CD14-positive monocyte (primary cell): ENCODE results near the gene FXYD5. TPM values are rescaled to one million over a fixed set of nuclear protein-coding genes. Genes with fewer than 3 reads are reported as not detected.

Experiments
- DNase-seq, 3 donors: peaks; one replicate each; pipeline ENCODE4 v3.0.0-alpha.2; 2011 to 2022
- H2AFZ ChIP-seq: 2 replicates; pipeline ENCODE4 v1.6.0; 2012; ENCODE audit warnings: mild to moderate bottlenecking, low read depth, low read length, inconsistent platforms; ENCODE audit not compliant: insufficient read depth, poor library complexity, severe bottlenecking
- H3K27ac ChIP-seq, 2 donors: 1 replicate in 1 of 2; 2 replicates in 1 of 2; pipeline ENCODE4 v1.5.1; 2012 to 2013; ENCODE audit warnings: low read length in 2 of 2, control low read depth in 1 of 2, inconsistent platforms in 1 of 2, low read depth in 1 of 2, mild to moderate bottlenecking in 1 of 2
- H3K27me3 ChIP-seq, 2 donors: one replicate each; pipeline versions ENCODE4 v1.6.0 to v1.6.1; 2011 to 2013; ENCODE audit warnings: low read length in 2 of 2; ENCODE audit not compliant: control insufficient read depth in 2 of 2, insufficient read depth in 2 of 2
- H3K36me3 ChIP-seq, 2 donors: replicated peaks in 1 of 2; 1 replicate in 1 of 2; 2 replicates in 1 of 2; pipeline versions ENCODE4 v1.5.1 to v1.6.1; 2012 to 2013; ENCODE audit warnings: low read length in 2 of 2, control low read depth in 1 of 2, inconsistent platforms in 1 of 2, mild to moderate bottlenecking in 1 of 2; ENCODE audit not compliant: insufficient read depth in 2 of 2, control insufficient read depth in 1 of 2
- H3K4me1 ChIP-seq, 2 donors: 1 replicate in 1 of 2; 2 replicates in 1 of 2; pipeline versions ENCODE4 v1.5.1 to v1.6.1; 2012 to 2013; ENCODE audit warnings: low read length in 2 of 2, control low read depth in 1 of 2, inconsistent platforms in 1 of 2, mild to moderate bottlenecking in 1 of 2, moderate library complexity in 1 of 2; ENCODE audit not compliant: insufficient read depth in 2 of 2, control insufficient read depth in 1 of 2
- H3K4me2 ChIP-seq: replicated peaks from 2 replicates; pipeline ENCODE3; 2012; ENCODE audit warnings: low read length, moderate library complexity, mild to moderate bottlenecking; ENCODE audit not compliant: poor library complexity, severe bottlenecking; ENCODE audit errors: extremely low read depth
- H3K4me3 ChIP-seq, 3 experiments: fragments of 200-600 bp in 1 of 3; sonication (generic) in 1 of 3; replicated peaks in 1 of 3; 1 replicate in 2 of 3; 2 replicates in 1 of 3; pipeline ENCODE4 v1.5.1; 2011 to 2013; ENCODE audit warnings: low read length in 3 of 3, mild to moderate bottlenecking in 3 of 3, control low read depth in 2 of 3, low read depth in 2 of 3, inconsistent platforms in 1 of 3, moderate library complexity in 1 of 3
- H3K79me2 ChIP-seq: 2 replicates; pipeline ENCODE4 v1.6.0; 2012; ENCODE audit warnings: mild to moderate bottlenecking, control low read depth, inconsistent platforms, low read length, moderate library complexity; ENCODE audit not compliant: insufficient read depth
- H3K9ac ChIP-seq: 2 replicates; pipeline ENCODE4 v1.6.0; 2017; ENCODE audit warnings: low read length, mild to moderate bottlenecking; ENCODE audit not compliant: insufficient read depth, poor library complexity, severe bottlenecking
- H3K9me3 ChIP-seq, 2 donors: replicated peaks in 1 of 2; 1 replicate in 1 of 2; 2 replicates in 1 of 2; pipeline versions ENCODE4 v1.5.1 to v1.6.1; 2012 to 2013; ENCODE audit warnings: low read length in 2 of 2, control low read depth in 1 of 2; ENCODE audit not compliant: control insufficient read depth in 1 of 2, insufficient read depth in 1 of 2
- H4K20me1 ChIP-seq: 2 replicates; pipeline ENCODE4 v1.6.0; 2012; ENCODE audit warnings: mild to moderate bottlenecking, low read length, control low read depth, moderate library complexity; ENCODE audit not compliant: insufficient read depth
- H3K27ac Mint-ChIP-seq, 7 donors: one replicate each; pipeline ENCODE4 v1.8.0; 2020; ENCODE audit warnings: mild to moderate bottlenecking in 7 of 7, mixed read lengths in 7 of 7, moderate library complexity in 6 of 7, inconsistent platforms in 2 of 7
- H3K27me3 Mint-ChIP-seq, 3 donors: one replicate each; pipeline ENCODE4 v1.8.0; 2021 to 2022; ENCODE audit warnings: low read depth in 3 of 3, mild to moderate bottlenecking in 3 of 3, mixed read lengths in 3 of 3, moderate library complexity in 3 of 3, inconsistent platforms in 1 of 3
- H3K36me3 Mint-ChIP-seq, 2 donors: one replicate each; pipeline ENCODE4 v1.8.0; 2020; ENCODE audit warnings: mixed read lengths in 2 of 2, inconsistent platforms in 1 of 2, mild to moderate bottlenecking in 1 of 2
- H3K4me1 Mint-ChIP-seq: one replicate; pipeline ENCODE4 v1.8.0; 2020; ENCODE audit warnings: mild to moderate bottlenecking, mixed read lengths
- H3K4me3 Mint-ChIP-seq, 2 donors: one replicate each; pipeline ENCODE4 v1.8.0; 2020; ENCODE audit warnings: mild to moderate bottlenecking in 2 of 2, mixed read lengths in 2 of 2, moderate library complexity in 1 of 2
- H3K9me3 Mint-ChIP-seq, 7 donors: one replicate each; pipeline ENCODE4 v1.8.0; 2020 to 2022; ENCODE audit warnings: mixed read lengths in 7 of 7, mild to moderate bottlenecking in 6 of 7, moderate library complexity in 6 of 7, inconsistent platforms in 2 of 7
- WGBS: methylation state at CpG from one replicate; pipeline ENCODE4 v1.1.5; 2013; ENCODE audit warnings: missing lambda C conversion rate; ENCODE audit not compliant: insufficient coverage; 5-methylcytosine and 5-hydroxymethylcytosine counted together
- intact Hi-C, 2 donors: fragments of 100-400 bp; cut with micrococcal nuclease; formaldehyde crosslinking; loops; one replicate each; pipeline versions ENCODE4 v1.15.0 to v1.15.1; 2023
- polyA plus RNA-seq, 3 donors: library from polyadenylated mRNA; depleted of rRNA in 1 of 3; unstranded in 2 of 3; stranded (reverse) in 1 of 3; fragments of 300-500 nt in 2 of 3; fragments of >200 nt in 1 of 3; fragmentation: Illumina TruSeq in 2 of 3; gene quantifications; 1 replicate in 2 of 3; 2 replicates in 1 of 3; pipeline ENCODE4 v1.2.3, GENCODE V29; 2012 to 2021
- TF ChIP-seq, protein P1 (sequence below): fragments of 200-600 bp; IDR thresholded peaks from one replicate; pipeline ENCODE4 v1.8.0; 2022; ENCODE audit warnings: antibody characterized with exemption, mild to moderate bottlenecking

FXYD5 gene
- polyA plus RNA-seq, 3 donors, result 204 to 673 (median 312) TPM

DNA sequence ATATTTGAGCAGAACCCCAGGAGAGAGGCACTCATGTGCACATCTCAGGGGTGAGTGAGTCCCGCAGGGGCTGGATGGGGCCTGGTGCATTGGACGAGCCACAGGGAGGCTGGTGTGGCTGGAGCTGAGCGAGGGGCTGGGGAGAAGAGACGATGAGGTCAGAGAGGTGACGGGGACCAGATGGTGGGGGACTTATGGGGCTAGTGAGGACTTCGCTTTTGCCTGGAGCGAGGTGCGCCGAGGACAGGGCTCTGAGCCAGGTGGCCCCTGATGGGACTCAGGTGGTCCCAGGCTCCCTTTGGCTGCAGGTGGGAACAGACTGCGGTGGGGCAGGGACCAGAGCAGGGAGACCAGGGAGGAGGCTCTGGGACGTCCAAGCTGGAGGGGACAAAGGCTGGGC, 45.8 kb upstream of the FXYD5 start:
- H4K20me1 ChIP-seq, result no peaks in the 10 kb centered on the region
- H3K27me3 Mint-ChIP-seq, result peaks cover 4 to 11% (median 5%) of the 10 kb centered on the region in 3 donors
- WGBS, result 79% methylated on average over 11 of the region's 11 CpGs
- H3K9ac ChIP-seq, result no peak overlapping the region
- no peak overlapping the region for H3K27ac Mint-ChIP-seq
- H3K9me3 Mint-ChIP-seq, result peaks cover 0 to 9% (median 2%) of the 10 kb centered on the region in 7 donors
- H3K4me1 ChIP-seq, result no peaks in the 10 kb centered on the region
- H3K27ac ChIP-seq, result no peak overlapping the region
- TF ChIP-seq, protein P1, sequence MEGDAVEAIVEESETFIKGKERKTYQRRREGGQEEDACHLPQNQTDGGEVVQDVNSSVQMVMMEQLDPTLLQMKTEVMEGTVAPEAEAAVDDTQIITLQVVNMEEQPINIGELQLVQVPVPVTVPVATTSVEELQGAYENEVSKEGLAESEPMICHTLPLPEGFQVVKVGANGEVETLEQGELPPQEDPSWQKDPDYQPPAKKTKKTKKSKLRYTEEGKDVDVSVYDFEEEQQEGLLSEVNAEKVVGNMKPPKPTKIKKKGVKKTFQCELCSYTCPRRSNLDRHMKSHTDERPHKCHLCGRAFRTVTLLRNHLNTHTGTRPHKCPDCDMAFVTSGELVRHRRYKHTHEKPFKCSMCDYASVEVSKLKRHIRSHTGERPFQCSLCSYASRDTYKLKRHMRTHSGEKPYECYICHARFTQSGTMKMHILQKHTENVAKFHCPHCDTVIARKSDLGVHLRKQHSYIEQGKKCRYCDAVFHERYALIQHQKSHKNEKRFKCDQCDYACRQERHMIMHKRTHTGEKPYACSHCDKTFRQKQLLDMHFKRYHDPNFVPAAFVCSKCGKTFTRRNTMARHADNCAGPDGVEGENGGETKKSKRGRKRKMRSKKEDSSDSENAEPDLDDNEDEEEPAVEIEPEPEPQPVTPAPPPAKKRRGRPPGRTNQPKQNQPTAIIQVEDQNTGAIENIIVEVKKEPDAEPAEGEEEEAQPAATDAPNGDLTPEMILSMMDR, result no peak
- H3K79me2 ChIP-seq, result no peaks in the 10 kb centered on the region
- H3K27me3 ChIP-seq, result no peaks in the 10 kb centered on the region
- no peaks in the 10 kb centered on the region for H3K4me1 Mint-ChIP-seq
- no peak overlapping the region for H3K4me2 ChIP-seq
- peaks cover 12 to 17% of the 10 kb centered on the region in 2 donors for H3K9me3 ChIP-seq
- H2AFZ ChIP-seq, result no peak overlapping the region
- no peak overlapping the region for H3K4me3 ChIP-seq
- no peak overlapping the region for H3K4me3 Mint-ChIP-seq
- H3K36me3 ChIP-seq, result no peaks in the 10 kb centered on the region
- DNase-seq, result no peak
- H3K36me3 Mint-ChIP-seq, result no peaks in the 10 kb centered on the region
- intact Hi-C loops, result no loop called here

DNA sequence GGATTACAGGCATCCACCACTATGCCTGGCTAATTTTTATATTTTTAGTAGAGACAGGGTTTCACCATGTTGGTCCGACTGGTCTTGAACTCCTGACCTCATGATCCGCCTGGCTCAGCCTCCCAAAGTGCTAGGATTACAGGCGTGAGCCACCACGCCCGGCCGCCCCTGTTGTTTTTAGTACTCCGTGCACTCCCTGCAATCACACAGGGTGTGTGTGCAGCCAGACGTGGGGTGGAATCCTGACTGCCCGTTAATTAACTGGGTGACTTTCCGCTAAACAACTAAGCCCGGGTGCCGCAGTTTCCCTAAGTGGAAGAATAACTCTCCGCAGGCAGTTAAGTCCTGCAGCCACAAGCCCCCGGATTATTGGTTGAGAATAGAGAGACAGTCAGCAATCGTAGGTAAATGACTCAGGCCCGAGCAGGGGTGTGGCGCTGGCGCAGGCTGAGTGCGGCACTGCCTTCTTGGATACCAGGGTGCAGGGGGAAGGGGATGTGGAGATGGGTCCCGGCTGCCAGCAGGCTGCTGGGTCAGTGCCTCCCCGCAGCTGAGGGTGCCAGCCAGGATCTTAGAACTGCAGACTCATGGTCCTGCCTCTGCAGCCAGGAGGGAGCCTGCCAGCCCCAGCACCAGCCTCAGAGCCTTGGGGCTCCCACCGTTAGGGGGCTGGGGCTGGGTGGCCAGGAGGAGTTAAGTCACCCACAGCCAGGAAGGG, 45.0 kb upstream of the FXYD5 start:
- H4K20me1 ChIP-seq, result no peaks in the 10 kb centered on the region
- intact Hi-C loops, result no loop called here
- no peak overlapping the region for H3K27ac ChIP-seq
- peaks cover 2 to 4% of the 10 kb centered on the region in 2 donors for H3K4me1 ChIP-seq
- no peak overlapping the region for H3K4me3 ChIP-seq
- no peak overlapping the region for H3K27ac Mint-ChIP-seq
- H3K9me3 ChIP-seq, result peaks cover 12 to 17% of the 10 kb centered on the region in 2 donors
- H3K4me1 Mint-ChIP-seq, result peaks cover 2% of the 10 kb centered on the region
- no peak overlapping the region for H3K9ac ChIP-seq
- no peak overlapping the region for H2AFZ ChIP-seq
- H3K9me3 Mint-ChIP-seq, result peaks cover 0 to 9% (median 1%) of the 10 kb centered on the region in 7 donors
- WGBS, result 63% methylated on average over 19 of the region's 22 CpGs
- H3K4me3 Mint-ChIP-seq, result no peak overlapping the region
- no peak overlapping the region for H3K4me2 ChIP-seq
- H3K36me3 ChIP-seq, result no peaks in the 10 kb centered on the region
- TF ChIP-seq, protein P1, result no peak
- H3K36me3 Mint-ChIP-seq, result no peaks in the 10 kb centered on the region
- H3K27me3 Mint-ChIP-seq, result peaks cover 4 to 11% (median 6%) of the 10 kb centered on the region in 3 donors
- H3K79me2 ChIP-seq, result no peaks in the 10 kb centered on the region
- no peaks in the 10 kb centered on the region for H3K27me3 ChIP-seq
- no peak for DNase-seq
